Coronary artery (tissue), 2 donors: Measurements from ENCODE around the gene FOS.
"Not testable (repeated sequence)": the region's sequence is repeated elsewhere in the genome, so short reads cannot be mapped to it uniquely, and the experiment has no call there.

Source experiments
- DNase-seq: peaks from one replicate; pipeline ENCODE4 v3.0.0-alpha.2; 2017; ENCODE audit warnings: low spot score
- H3K27ac ChIP-seq, 2 donors: fragments of 200-600 bp; sonication (generic); one replicate each; pipeline ENCODE4 v1.5.1; 2016 to 2019
- H3K4me3 ChIP-seq: fragments of 200-600 bp; sonication (generic); 2 replicates; pipeline ENCODE4 v1.5.1; 2016; ENCODE audit warnings: mild to moderate bottlenecking, moderate library complexity
- CTCF ChIP-seq: fragments of 200-600 bp; sonication (generic); IDR thresholded peaks from one replicate; pipeline ENCODE4 v1.5.1; 2019; ENCODE audit warnings: antibody characterized with exemption

FOS gene

DNA sequence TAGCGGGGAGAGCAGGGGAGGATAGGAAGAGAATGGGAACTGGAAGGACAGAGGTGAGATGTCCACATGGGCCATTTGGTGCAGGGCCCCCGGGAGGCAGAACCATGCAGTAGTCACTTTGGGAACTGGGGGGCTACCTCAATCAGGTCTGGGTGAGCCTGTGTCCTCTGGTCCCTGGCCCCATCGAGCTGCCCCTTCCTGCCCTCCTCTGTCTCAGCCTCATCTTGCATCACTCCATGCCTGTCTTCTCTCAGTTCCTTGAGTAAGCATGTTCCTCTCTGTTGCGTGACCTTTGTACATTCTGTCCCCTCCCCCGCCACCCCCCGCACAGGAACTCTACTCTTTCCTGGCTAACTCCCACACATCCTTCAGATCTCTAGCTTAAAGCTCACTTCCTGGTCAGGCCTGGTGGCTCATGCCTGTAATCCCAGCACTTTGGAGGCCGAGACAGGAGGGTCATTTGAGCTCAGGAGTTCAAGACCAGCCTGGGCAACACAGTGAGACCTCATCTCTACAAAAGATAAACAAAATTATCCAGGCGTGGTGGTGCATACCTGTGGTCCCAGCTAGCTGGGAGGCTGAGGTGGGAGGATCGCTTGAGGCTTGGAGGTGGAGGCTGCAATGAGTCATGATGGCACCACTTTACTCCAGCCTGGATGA lies 23.2 kb downstream of the FOS start:
- no peak overlapping the region for H3K4me3 ChIP-seq
- H3K27ac ChIP-seq = peak overlapping the region in 1 of 2 donors; percentile 68
- peak; percentile 79 for DNase-seq
- no peak for TF ChIP-seq CTCF

DNA sequence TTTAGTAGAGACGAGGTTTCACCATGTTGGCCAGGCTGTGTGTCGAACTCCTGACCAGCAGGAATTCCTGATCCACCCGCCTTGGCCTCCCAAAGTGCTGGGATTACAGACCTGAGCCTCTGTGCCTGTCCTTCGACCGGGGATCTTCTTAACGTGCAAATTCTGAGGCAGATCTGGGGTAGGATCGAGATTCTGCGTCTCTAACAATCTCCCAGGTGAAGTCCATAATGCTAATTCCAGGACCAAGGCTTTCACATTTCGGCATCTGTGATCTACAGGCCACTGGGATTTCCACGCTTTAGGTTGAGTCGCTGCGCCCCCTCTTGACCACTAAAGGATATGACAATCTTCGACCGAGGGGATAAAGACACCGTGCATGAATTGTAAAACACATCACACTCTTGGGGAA lies 24.8 kb downstream of the FOS start:
- no peak for DNase-seq
- peak; percentile 75 for TF ChIP-seq CTCF
- Histone ChIP-seq H3K27ac (peak overlapping the region in 1 of 2 donors; percentile 14), H3K4me3 (no peak overlapping the region)

DNA sequence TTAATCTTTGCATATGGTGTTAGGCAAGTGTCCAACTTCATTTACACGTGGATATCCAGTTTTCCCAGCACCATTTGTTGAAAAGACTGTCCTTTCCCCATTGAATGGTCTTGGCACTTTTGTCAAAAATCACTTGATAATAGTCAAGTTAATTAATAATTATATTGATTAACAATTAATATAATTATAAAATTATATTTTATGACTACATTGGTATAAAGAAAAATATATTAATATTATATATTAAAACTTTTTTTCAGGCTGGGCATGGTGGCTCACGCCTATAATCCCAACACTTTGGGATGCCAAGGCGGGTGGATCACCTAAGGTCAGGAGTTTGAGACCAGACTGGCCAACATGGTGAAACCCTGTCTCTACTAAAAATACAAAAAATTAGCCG lies 27.8 kb downstream of the FOS start:
- DNase-seq, H3K4me3 ChIP-seq, H3K27ac ChIP-seq: not testable (repeated sequence)

GRCh38 chr14:75306927-75307699 lies 28.5 kb downstream of the FOS start:
- DNase-seq = peak; percentile 62

DNA sequence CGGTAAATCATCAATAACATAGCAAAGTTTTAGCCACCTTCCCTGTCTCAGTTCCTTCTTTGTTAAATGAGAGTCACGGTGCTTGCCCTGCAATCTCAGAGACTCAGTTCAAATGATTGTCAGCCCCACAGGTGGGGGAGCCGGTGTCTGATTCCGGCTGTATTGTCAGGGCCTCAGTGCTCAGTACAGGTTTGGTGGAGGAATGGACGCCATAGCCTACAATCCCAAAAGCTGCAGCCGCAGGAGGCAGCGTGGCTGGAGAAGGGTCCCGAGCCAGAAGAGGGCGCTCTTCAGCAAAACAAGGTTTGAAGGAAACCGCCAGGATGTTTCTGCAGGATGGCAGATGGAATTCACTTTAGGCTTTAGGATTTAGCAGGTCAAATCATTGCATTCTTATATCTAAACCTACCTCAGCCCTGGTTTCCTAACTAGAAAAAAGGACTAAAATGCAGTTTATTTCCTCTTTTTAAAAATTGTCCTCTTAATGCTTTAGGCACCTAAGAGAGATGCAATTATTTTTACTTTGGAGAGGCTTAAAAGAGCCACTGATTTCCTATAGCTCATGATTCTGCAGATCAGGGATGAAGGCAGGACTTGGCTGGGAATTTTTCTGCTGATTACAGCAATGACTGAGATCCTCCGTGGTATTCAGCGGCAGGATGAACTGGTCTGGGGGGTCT lies 29.2 kb downstream of the FOS start:
- DNase-seq = peak; percentile 86
- Histone ChIP-seq H3K27ac (no peak overlapping the region), H3K4me3 (no peak overlapping the region)
- TF ChIP-seq CTCF = peak; percentile 75

More at GRCh38 chr14:75306927-75307699, 28.5 kb downstream of the FOS start:
- no peak overlapping the region for H3K27ac ChIP-seq
- no peak overlapping the region for H3K4me3 ChIP-seq
- TF ChIP-seq CTCF = no peak

DNA sequence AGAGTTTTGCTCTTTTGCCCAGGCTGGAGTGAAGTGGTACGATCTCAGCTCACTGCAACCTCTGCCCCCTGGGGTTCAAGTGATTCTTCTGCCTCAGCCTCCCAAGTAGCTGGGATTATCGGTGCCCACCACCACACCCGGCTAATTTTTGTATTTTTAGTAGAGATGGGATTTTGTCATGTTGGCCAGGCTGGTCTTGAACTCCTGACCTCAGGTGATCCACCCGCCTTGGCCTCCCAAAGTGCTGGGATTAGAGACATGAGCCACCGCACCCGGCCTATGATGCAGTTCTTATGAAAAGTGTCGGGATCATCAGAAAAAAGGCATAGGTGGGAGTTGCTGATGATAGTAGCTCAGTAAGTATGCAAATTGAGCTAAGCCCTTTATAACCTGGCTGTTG lies 30.4 kb downstream of the FOS start:
- not testable (repeated sequence) for DNase-seq, H3K27ac ChIP-seq, H3K4me3 ChIP-seq

- peak overlapping the region in 1 of 2 donors; percentile 71 for H3K27ac ChIP-seq
- peak; percentile 73 for DNase-seq
- not testable (repeated sequence) for H3K4me3 ChIP-seq
Observed at GRCh38 chr14:75309561-75309960, 30.9 kb downstream of the FOS start.

- Histone ChIP-seq H3K4me3 (peak overlapping the region; percentile 43), H3K27ac (peak overlapping the region; percentile 46 to 71)
- peak; percentile 97 for DNase-seq
- no peak for TF ChIP-seq CTCF
Observed at GRCh38 chr14:75310295-75311111, 31.9 kb downstream of the FOS start.
